Activated naive CD4-positive, alpha-beta T cell (primary cell): ENCODE results near the gene TUBB6.
A peak's percentile ranks its signal among the peaks of the same experiment; 100 is the strongest.

Experiments used
- DNase-seq, 4 experiments: peaks; one replicate each; lab custom pipeline; 2025; lab: John Stamatoyannopoulos, UW

Gene TUBB6

DNA sequence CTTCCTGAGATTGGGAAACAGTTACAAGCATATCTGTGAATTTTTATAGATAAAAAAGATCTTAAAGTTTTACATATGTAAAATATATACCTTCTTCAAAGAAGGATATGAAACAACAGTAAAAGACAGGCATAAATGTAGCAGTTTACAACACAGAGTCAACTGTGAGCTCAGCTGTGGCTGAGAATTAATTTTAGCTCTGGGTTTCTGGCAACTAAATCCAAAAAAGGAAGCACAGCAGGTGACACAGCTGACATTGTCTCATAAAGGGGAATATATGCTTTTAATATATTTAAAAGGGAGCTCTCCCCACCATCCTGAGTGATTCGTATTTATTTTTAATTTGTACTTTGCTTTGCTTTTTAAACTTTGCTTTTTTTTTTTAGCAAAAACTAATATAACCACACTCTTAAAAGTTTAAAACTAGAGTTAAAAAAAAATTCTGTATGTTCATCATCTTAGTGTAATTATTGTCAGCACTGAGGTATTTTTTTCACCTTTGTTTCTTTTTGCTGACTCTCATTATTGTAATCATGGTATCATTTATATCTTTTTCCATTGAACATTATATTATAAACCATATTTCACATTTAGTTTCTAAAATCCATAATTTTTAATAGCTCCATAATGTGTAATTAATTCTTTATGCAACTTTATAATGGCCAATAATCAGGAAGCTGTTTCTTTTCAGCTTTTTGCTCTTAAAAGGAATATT is 6.7 kb downstream of the TUBB6 start:
- DNase-seq: no peak

GRCh38 chr18:12315490-12315889 is 7.4 kb downstream of the TUBB6 start:
- DNase-seq: no peak

DNA sequence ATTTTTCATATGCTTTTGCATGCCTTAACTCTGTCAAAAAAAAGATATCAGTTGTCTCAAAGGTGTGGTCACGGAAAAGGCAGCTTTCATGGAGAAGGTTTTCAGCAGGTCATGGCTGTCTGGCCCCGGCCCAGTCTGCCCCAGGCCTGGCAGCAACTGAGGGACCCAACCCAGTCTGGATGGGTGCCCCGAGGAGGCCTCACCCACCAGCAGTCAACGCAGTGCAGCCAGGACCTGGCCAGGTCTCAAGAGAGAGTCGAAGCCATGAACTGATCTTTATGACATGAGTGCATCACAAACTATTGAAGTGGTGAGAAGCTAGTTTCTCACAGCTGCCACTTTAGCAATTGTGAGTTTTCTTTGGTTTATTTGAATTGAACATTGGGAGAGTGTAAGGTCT is 7.9 kb downstream of the TUBB6 start:
- DNase-seq: no peak

- no peak for DNase-seq
Measured at GRCh38 chr18:12317664-12318333, 9.8 kb downstream of the TUBB6 start.

- DNase-seq: no peak
Measured at GRCh38 chr18:12318334-12318697, 10.3 kb downstream of the TUBB6 start.

- DNase-seq: no peak
Measured at GRCh38 chr18:12318857-12319256, 10.8 kb downstream of the TUBB6 start.

DNA sequence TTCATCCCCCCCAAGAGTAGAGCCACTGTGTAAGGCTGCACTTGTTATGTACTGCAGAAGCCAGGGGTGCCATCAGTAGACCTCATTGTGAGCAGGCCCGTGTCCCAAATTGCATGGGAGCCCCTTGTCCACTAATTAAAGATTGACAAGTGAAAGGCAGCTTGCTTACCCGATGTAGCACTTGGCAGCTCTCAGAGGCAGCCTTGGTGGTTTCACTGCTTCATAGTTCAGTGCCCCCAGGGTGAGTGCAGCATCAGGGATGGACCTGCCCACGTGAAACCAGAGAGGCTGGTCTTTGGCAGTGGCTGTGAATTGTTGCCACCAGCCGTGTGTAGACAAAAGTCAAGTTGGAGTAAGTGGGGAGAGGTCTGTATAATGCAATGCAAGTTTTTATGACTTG is 13.3 kb downstream of the TUBB6 start:
- DNase-seq: no peak

- no peak for DNase-seq
Measured at GRCh38 chr18:12324991-12325725, 17.1 kb downstream of the TUBB6 start.

DNA sequence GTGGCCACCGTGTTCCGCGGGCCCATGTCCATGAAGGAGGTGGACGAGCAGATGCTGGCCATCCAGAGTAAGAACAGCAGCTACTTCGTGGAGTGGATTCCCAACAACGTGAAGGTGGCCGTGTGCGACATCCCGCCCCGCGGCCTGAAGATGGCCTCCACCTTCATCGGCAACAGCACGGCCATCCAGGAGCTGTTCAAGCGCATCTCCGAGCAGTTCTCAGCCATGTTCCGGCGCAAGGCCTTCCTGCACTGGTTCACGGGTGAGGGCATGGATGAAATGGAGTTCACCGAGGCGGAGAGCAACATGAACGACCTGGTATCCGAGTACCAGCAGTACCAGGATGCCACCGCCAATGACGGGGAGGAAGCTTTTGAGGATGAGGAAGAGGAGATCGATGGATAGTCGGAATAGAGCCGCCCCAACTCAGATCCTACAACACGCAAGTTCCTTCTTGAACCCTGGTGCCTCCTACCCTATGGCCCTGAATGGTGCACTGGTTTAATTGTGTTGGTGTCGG is 17.7 kb downstream of the TUBB6 start:
- DNase-seq: no peak

DNA sequence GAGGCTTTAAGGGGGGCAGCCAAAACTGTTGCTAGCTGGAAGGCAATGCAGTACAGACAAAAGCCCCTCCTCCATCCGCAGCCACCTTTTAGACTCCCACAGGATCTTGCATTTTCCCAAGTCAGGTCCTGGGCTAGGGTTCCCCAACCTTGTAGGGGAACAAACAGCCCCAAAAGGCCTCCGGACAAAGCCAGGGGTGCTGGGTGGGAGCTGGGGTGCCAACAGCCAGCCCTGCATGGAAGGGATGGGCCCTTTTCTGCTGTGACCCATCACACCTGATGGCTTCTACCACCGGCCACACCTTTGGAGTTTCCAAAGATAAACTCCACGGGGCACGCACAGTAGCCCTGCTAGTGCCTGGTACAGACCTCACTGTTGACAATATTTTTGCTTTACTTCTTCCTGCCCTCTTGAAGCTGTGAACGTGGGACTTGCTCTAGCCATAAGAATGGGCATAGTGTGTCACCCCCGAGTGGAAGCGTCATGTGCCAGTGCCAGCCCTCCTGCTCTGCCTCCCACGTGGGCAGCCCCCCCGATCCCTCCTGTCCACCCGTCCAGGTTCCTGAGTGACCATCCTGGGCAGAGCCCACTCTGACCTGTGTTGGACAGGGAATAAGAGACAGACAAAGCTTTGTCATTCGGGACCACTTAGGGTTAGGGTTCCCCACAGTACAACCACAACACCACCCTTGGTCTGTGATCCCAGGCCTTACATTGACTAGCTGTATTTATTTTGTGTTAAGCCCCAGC is 18.8 kb downstream of the TUBB6 start:
- no peak for DNase-seq

GRCh38 chr18:12327510-12328178 is 19.6 kb downstream of the TUBB6 start:
- peak; percentile 31 to 69 (median 48) for DNase-seq

- no peak for DNase-seq
Measured at GRCh38 chr18:12328179-12328823, 20.3 kb downstream of the TUBB6 start.

GRCh38 chr18:12329125-12329698 is 21.2 kb downstream of the TUBB6 start:
- DNase-seq: no peak

- DNase-seq: no peak
Measured at GRCh38 chr18:12330766-12331165, 22.7 kb downstream of the TUBB6 start.

DNA sequence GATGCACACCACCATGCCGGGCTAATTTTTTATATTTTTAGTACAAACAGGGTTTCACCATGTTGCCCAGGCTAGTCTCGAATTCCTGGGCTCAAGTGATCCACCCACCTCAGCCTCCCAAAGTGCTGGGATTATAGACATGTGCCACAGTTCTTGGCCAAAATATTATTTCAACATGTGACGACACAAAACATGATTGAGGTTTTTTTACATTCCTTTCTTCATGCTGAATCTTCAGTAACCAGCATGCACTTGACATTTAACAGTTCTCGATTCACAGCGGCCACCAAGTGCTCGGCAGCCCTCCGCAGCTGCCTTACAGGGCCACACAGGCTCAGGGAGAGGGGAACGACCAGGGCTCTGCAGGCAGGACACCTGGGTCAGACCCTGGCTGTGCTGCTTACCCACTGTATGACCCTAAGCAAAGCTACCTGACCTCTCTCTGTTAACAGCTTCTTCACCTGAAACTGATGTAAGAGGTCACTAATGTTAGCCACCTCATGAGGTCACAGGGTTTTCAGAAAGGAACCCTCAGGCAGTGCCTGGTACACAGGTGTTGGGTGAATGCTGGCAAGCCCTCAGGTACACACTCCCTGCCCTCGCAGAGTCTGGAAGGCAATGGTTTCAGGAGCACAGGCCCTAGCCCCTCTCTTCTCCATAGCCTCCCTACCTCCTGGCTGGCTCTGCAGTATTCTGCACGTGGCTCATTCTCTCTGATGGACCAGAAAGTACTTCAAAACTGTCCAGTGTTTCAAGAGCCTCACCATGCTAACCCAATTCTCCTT is 25.7 kb downstream of the TUBB6 start:
- no peak for DNase-seq

GRCh38 chr18:12334366-12334808 is 26.3 kb downstream of the TUBB6 start:
- DNase-seq: no peak

DNA sequence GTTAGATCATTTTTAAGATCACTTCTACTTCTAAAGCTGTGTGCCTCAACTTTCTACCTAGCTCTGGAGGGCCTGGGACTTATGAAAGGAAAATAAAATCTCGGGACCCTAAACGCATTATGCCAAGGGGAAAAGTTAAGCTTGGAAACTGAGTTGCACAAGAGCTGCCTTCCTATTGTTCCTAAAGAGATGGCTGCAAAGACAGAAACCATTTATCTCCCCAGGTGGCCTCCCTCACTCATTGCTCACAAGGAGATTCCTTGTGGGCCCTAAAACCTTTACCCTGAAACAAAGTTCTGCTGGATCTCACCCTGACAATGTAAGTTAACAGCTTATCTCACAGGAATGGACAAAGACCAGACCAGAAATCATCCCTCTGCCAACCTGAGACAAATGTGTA is 26.8 kb downstream of the TUBB6 start:
- no peak for DNase-seq

DNA sequence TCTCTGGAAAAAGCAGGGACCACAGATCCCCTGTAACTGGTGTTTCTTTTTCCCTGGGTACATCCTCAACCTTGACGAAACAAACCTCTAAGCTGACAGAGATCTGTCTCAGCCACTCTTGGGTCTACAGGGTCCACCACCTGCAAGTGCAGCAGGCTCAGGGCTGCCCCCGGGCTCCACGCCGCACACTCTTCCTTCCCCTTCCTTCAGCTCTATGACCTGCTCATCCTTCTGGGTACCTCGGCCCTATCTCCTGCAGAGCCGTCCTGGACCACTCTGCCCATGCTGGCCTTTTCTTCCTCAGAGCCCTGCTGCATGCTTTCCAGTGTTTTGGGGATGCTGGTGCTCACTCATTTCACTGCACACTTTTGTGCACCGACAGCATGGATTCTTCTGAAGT is 27.5 kb downstream of the TUBB6 start:
- no peak for DNase-seq

GRCh38 chr18:12336171-12336613 is 28.2 kb downstream of the TUBB6 start:
- no peak for DNase-seq

GRCh38 chr18:12336887-12337286 is 28.8 kb downstream of the TUBB6 start:
- DNase-seq: no peak
